ENCODE measurements around the gene SFSWAP. TPM values are rescaled to one million over a fixed set of nuclear protein-coding genes. Genes with fewer than 3 reads are reported as not detected.

Gene SFSWAP
- total RNA-seq, 1 donor: 59.0 TPM

GRCh38 chr12:131835616-131836171 lies 124.8 kb downstream of the SFSWAP start:
- H3K4me3 ChIP-seq (ENCODE audit: low read length): no peak overlapping the region
- peaks cover 1% of the 10 kb centered on the region for H3K27me3 ChIP-seq (ENCODE audit: insufficient read depth, low read length)
- H3K4me1 ChIP-seq (ENCODE audit: insufficient read depth, low read length): peaks cover 7% of the 10 kb centered on the region
- H3K9me3 ChIP-seq (ENCODE audit: low read depth, low read length): no peaks in the 10 kb centered on the region

DNA sequence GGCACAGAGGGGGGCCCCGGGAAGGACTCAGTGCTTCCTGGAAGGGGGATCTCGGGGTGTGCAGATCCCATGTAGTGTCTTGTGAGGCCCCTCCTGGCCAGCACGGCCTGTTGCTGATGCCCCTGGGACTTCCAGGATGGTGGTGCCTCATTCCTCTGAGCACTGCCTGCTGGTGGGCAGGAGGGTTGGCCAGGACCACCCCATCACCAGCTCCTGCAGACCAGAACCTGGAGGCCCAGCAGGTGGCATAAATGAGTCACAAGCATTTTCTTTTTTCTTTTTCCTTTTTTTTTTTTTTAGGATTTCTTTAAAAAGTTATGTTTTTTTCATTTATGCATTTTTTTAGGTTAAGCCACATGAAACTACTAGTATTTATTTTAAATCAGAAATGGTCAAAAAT lies 125.3 kb downstream of the SFSWAP start:
- Histone ChIP-seq H3K27me3 (ENCODE audit: insufficient read depth, low read length) (no peaks in the 10 kb centered on the region), H3K4me3 (ENCODE audit: low read length) (no peak overlapping the region), H3K9me3 (ENCODE audit: low read depth, low read length) (no peaks in the 10 kb centered on the region), H3K4me1 (ENCODE audit: insufficient read depth, low read length) (peaks cover 3% of the 10 kb centered on the region)

GRCh38 chr12:131836714-131837397 lies 126.0 kb downstream of the SFSWAP start:
- no peaks in the 10 kb centered on the region for H3K27me3 ChIP-seq (ENCODE audit: insufficient read depth, low read length)
- H3K4me3 ChIP-seq (ENCODE audit: low read length): no peak overlapping the region
- no peaks in the 10 kb centered on the region for H3K4me1 ChIP-seq (ENCODE audit: insufficient read depth, low read length)

GRCh38 chr12:131840643-131841416 lies 129.9 kb downstream of the SFSWAP start:
- H3K4me1 ChIP-seq (ENCODE audit: insufficient read depth, low read length): no peaks in the 10 kb centered on the region
- no peak overlapping the region for H3K4me3 ChIP-seq (ENCODE audit: low read length)
- no peaks in the 10 kb centered on the region for H3K9me3 ChIP-seq (ENCODE audit: low read depth, low read length)
- no peaks in the 10 kb centered on the region for H3K27me3 ChIP-seq (ENCODE audit: insufficient read depth, low read length)

More at GRCh38 chr12:131836714-131837397, 126.0 kb downstream of the SFSWAP start:
- no peaks in the 10 kb centered on the region for H3K9me3 ChIP-seq (ENCODE audit: low read depth, low read length)

DNA sequence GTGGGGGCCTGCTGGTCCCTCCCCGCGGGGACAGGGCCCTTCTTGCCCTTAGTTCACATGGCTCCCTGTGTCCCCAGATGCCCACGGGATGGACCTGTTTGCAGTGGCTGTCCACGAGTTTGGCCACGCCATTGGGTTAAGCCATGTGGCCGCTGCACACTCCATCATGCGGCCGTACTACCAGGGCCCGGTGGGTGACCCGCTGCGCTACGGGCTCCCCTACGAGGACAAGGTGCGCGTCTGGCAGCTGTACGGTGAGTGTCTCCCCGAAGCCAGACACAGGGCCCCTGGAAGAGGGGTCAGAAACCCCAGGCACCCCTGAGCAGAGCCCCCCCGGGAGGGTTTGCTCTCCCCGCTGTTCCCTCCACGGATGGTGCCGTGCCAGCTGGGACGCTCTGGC lies 130.7 kb downstream of the SFSWAP start:
- Histone ChIP-seq H3K27me3 (ENCODE audit: insufficient read depth, low read length) (no peaks in the 10 kb centered on the region), H3K4me3 (ENCODE audit: low read length) (no peak overlapping the region), H3K4me1 (ENCODE audit: insufficient read depth, low read length) (no peaks in the 10 kb centered on the region)

GRCh38 chr12:131842169-131842568 lies 131.3 kb downstream of the SFSWAP start:
- Histone ChIP-seq H3K4me3 (ENCODE audit: low read length) (no peak overlapping the region), H3K4me1 (ENCODE audit: insufficient read depth, low read length) (no peaks in the 10 kb centered on the region), H3K27me3 (ENCODE audit: insufficient read depth, low read length) (no peaks in the 10 kb centered on the region), H3K9me3 (ENCODE audit: low read depth, low read length) (no peaks in the 10 kb centered on the region)

More for the DNA sequence above, 130.7 kb downstream of the SFSWAP start:
- H3K9me3 ChIP-seq (ENCODE audit: low read depth, low read length): no peaks in the 10 kb centered on the region

DNA sequence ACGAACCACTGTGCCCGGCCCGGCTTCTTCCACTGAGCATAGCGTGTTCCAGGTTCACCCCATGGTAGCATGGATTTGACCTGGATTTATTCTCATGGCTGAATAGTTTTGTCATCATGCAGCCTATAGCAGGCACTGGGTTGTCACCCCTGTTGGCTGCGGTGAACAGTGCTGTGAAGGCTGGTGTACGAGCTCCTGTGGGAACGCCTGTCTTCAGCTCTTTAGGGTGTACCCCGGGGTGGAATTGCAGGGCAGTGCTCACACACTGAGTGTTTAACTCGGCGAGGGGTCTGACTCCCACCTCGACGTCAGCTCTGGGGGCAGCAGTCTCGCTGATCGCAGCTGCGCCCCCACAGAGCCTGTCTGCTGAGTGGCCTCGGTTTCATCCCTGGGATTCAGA lies 132.6 kb downstream of the SFSWAP start:
- no peaks in the 10 kb centered on the region for H3K27me3 ChIP-seq (ENCODE audit: insufficient read depth, low read length)
- no peaks in the 10 kb centered on the region for H3K4me1 ChIP-seq (ENCODE audit: insufficient read depth, low read length)
- H3K9me3 ChIP-seq (ENCODE audit: low read depth, low read length): no peaks in the 10 kb centered on the region
- H3K4me3 ChIP-seq (ENCODE audit: low read length): no peak overlapping the region

DNA sequence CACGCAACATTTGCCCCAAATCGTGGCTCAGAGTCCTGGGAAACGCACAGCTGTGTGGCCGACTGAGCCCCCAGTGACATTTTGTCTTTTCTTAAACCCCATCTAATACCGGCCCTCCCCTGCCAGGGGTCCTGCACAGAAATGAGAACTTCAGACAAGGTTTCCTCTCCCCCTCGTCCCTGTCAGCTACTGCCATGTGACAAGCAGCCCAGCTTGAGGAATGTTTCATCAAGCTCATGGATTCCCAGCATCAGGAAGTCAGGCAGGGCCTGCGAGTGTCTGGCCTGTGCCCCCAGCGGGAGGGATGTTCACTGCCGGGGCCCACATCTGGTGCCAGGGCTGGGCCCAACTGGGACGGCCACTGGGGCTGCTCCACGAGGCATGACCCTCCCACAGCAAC lies 133.2 kb downstream of the SFSWAP start:
- H3K27me3 ChIP-seq (ENCODE audit: insufficient read depth, low read length): no peaks in the 10 kb centered on the region
- H3K4me3 ChIP-seq (ENCODE audit: low read length): no peak overlapping the region
- no peaks in the 10 kb centered on the region for H3K9me3 ChIP-seq (ENCODE audit: low read depth, low read length)
- no peaks in the 10 kb centered on the region for H3K4me1 ChIP-seq (ENCODE audit: insufficient read depth, low read length)

DNA sequence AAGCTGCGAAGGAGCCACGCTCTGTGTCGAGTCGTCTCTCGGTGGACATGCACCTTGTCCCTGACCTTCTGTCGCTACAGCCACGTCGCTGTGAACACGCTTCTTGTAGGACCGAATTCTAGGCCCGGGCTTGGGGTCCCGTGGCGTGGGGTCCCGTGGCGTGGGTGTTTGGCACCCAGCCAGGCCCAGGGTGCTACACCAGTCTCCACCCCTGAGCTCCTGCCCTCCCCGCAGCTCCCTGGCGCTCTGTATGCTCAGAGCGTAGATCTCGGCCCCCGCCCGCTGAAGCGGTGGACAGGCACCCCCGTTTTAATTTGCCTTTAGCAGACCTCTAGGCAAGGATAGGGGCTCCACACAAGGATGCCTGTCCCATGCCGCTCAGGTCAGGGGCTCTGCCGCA lies 133.8 kb downstream of the SFSWAP start:
- Histone ChIP-seq H3K4me3 (ENCODE audit: low read length) (no peak overlapping the region), H3K9me3 (ENCODE audit: low read depth, low read length) (no peaks in the 10 kb centered on the region), H3K4me1 (ENCODE audit: insufficient read depth, low read length) (no peaks in the 10 kb centered on the region), H3K27me3 (ENCODE audit: insufficient read depth, low read length) (no peaks in the 10 kb centered on the region)

DNA sequence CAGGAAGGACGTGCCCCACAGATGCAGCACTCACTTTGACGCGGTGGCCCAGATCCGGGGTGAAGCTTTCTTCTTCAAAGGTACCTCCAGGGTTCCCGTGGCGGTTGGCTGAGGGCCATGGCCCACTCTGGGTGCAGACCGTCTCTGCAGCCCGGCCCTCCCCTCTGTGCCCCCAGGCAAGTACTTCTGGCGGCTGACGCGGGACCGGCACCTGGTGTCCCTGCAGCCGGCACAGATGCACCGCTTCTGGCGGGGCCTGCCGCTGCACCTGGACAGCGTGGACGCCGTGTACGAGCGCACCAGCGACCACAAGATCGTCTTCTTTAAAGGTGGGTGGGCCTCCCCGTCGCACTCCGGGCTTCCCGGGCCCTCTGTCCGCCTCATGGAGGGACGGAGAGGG lies 134.2 kb downstream of the SFSWAP start:
- Histone ChIP-seq H3K9me3 (ENCODE audit: low read depth, low read length) (no peaks in the 10 kb centered on the region), H3K27me3 (ENCODE audit: insufficient read depth, low read length) (no peaks in the 10 kb centered on the region), H3K4me3 (ENCODE audit: low read length) (no peak overlapping the region), H3K4me1 (ENCODE audit: insufficient read depth, low read length) (no peaks in the 10 kb centered on the region)

GRCh38 chr12:131847456-131847855 lies 136.6 kb downstream of the SFSWAP start:
- Histone ChIP-seq H3K4me1 (ENCODE audit: insufficient read depth, low read length) (peaks cover 4% of the 10 kb centered on the region), H3K4me3 (ENCODE audit: low read length) (no peak overlapping the region), H3K9me3 (ENCODE audit: low read depth, low read length) (no peaks in the 10 kb centered on the region), H3K27me3 (ENCODE audit: insufficient read depth, low read length) (no peaks in the 10 kb centered on the region)

DNA sequence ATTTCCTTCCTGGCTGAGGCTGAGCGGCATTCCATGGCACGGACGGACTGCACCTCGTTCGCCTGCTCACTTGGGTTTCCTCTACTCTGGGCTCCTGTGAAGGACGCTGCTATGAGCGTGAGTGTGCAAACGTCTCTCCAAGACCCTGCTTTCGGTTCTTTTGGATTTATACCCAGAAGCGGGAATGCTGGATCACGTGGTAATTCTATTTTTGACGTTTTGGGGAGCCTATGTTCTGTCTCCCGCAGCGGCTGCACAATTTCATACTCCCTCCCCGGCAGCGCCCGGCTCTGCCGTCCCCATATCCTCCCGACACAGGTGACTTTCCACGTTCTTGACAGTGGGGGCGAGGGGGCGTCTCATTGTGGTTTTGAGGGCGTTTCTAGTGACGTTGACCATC lies 137.9 kb downstream of the SFSWAP start:
- no peaks in the 10 kb centered on the region for H3K9me3 ChIP-seq (ENCODE audit: low read depth, low read length)
- H3K27me3 ChIP-seq (ENCODE audit: insufficient read depth, low read length): no peaks in the 10 kb centered on the region
- H3K4me1 ChIP-seq (ENCODE audit: insufficient read depth, low read length): peaks cover 12% of the 10 kb centered on the region
- H3K4me3 ChIP-seq (ENCODE audit: low read length): no peak overlapping the region

Other genes starting within 250 kb of the SFSWAP start
- 5.0 TPM for gene MMP17, start 117.3 kb downstream of the SFSWAP start, total RNA-seq
- gene ULK1, start 183.5 kb downstream of the SFSWAP start, total RNA-seq: 25.8 TPM
- gene PUS1, start 218.2 kb downstream of the SFSWAP start, total RNA-seq: 4.5 TPM
- gene EP400, start 238.9 kb downstream of the SFSWAP start, total RNA-seq: 20.5 TPM

All from mononuclear cell (primary cell).